GM23338 (cell line): ENCODE results near the gene SORT1. TPM values are rescaled to one million over a fixed set of nuclear protein-coding genes. Genes with fewer than 3 reads are reported as not detected.

Experiments used
- ATAC-seq: fragments of 200-7000 bp; cut with Tn5 transposase; 3 replicates; pipeline ENCODE4 v1.9.1; 2020
- DNase-seq: peaks from one replicate; pipeline ENCODE4 v3.0.0-alpha.2; 2015; ENCODE audit warnings: low spot score
- H2AFZ ChIP-seq: fragments of 200-600 bp; sonication (generic); 2 replicates; pipeline ENCODE4 v1.8.0; 2016; ENCODE audit warnings: antibody characterized with exemption, mild to moderate bottlenecking, moderate library complexity
- H3F3A ChIP-seq: fragments of 200-600 bp; sonication (generic); replicated peaks from 2 replicates; pipeline ENCODE4 v1.8.0; 2017; ENCODE audit warnings: antibody characterized with exemption, mixed run types, low read depth
- H3K27ac ChIP-seq: fragments of 200-600 bp; sonication (generic); 2 replicates; pipeline ENCODE4 v1.6.1; 2016; ENCODE audit warnings: low read depth
- H3K27me3 ChIP-seq: fragments of 200-600 bp; sonication (generic); 2 replicates; pipeline ENCODE4 v1.8.0; 2016; ENCODE audit warnings: mild to moderate bottlenecking, mixed run types, moderate library complexity; ENCODE audit not compliant: insufficient read depth
- H3K36me3 ChIP-seq: fragments of 200-600 bp; sonication (generic); 2 replicates; pipeline ENCODE4 v1.8.0; 2016; ENCODE audit warnings: mild to moderate bottlenecking; ENCODE audit not compliant: insufficient read depth
- H3K4me1 ChIP-seq: fragments of 200-600 bp; sonication (generic); 2 replicates; pipeline ENCODE4 v1.8.0; 2016; ENCODE audit warnings: mild to moderate bottlenecking, moderate library complexity; ENCODE audit not compliant: insufficient read depth
- H3K4me2 ChIP-seq: fragments of 200-600 bp; sonication (generic); 2 replicates; pipeline ENCODE4 v1.7.1; 2017; ENCODE audit warnings: mixed run types
- H3K4me3 ChIP-seq: fragments of 200-600 bp; sonication (generic); 2 replicates; pipeline ENCODE4 v1.6.1; 2016; ENCODE audit warnings: mixed run types
- H3K79me2 ChIP-seq: fragments of 200-600 bp; sonication (generic); replicated peaks from 2 replicates; pipeline ENCODE4 v1.8.0; 2017; ENCODE audit warnings: mild to moderate bottlenecking; ENCODE audit not compliant: insufficient read depth
- H3K9me2 ChIP-seq: fragments of 200-600 bp; sonication (generic); 2 replicates; pipeline ENCODE4 v1.8.0; 2017; ENCODE audit not compliant: insufficient read depth
- H4K20me1 ChIP-seq: fragments of 200-600 bp; sonication (generic); replicated peaks from 2 replicates; pipeline ENCODE4 v1.8.0; 2017; ENCODE audit warnings: mild to moderate bottlenecking; ENCODE audit not compliant: insufficient read depth
- H3K27ac Mint-ChIP-seq: 2 replicates; pipeline ENCODE4 v1.8.0; 2020; ENCODE audit warnings: inconsistent platforms, mild to moderate bottlenecking, moderate library complexity, mixed read lengths
- H3K27me3 Mint-ChIP-seq: 3 replicates; pipeline ENCODE4 v1.8.0; 2022; ENCODE audit warnings: low read depth, mild to moderate bottlenecking, moderate library complexity, mixed read lengths, inconsistent platforms; ENCODE audit not compliant: insufficient read depth, poor library complexity
- H3K36me3 Mint-ChIP-seq: 3 replicates; pipeline ENCODE4 v1.8.0; 2021; ENCODE audit warnings: low read depth, mild to moderate bottlenecking, inconsistent platforms, moderate library complexity, mixed read lengths
- H3K4me1 Mint-ChIP-seq: 3 replicates; pipeline ENCODE4 v1.8.0; 2020; ENCODE audit warnings: mild to moderate bottlenecking, inconsistent platforms, mixed read lengths
- H3K4me3 Mint-ChIP-seq: 3 replicates; pipeline ENCODE4 v1.8.0; 2021; ENCODE audit warnings: moderate library complexity, mild to moderate bottlenecking, inconsistent platforms, mixed read lengths
- H3K9me3 Mint-ChIP-seq: 3 replicates; pipeline ENCODE4 v1.8.0; 2020; ENCODE audit warnings: moderate library complexity, mild to moderate bottlenecking, inconsistent platforms, mixed read lengths
- CREB1 ChIP-seq: fragments of 250-450 bp; sonication (Bioruptor Pico); IDR thresholded peaks from 2 replicates; pipeline ENCODE4 v1.5.0; 2020; ENCODE audit warnings: low read depth, mild to moderate bottlenecking, moderate library complexity
- EZH2 ChIP-seq: fragments of 200-600 bp; sonication (generic); IDR thresholded peaks from one replicate; pipeline ENCODE4 v1.8.0; 2017; ENCODE audit warnings: antibody characterized with exemption, mild to moderate bottlenecking, low read depth; ENCODE audit not compliant: unreplicated experiment
- EZH2phosphoT487 ChIP-seq: fragments of 200-600 bp; sonication (generic); IDR thresholded peaks from one replicate; pipeline ENCODE4 v1.8.1; 2018; ENCODE audit warnings: antibody characterized with exemption; ENCODE audit not compliant: unreplicated experiment
- JUNB ChIP-seq: IDR thresholded peaks from one replicate; pipeline ENCODE4 v1.6.1; 2016; ENCODE audit warnings: antibody characterized with exemption; ENCODE audit not compliant: unreplicated experiment
- NANOG ChIP-seq: IDR thresholded peaks from 2 replicates; pipeline ENCODE4 v1.6.1; 2016; ENCODE audit warnings: antibody characterized with exemption, borderline replicate concordance
- POLR2AphosphoS5 ChIP-seq: IDR thresholded peaks from 2 replicates; pipeline ENCODE4 v1.6.1; 2016; ENCODE audit warnings: antibody characterized with exemption, low read depth
- STAT1 ChIP-seq: IDR thresholded peaks from one replicate; pipeline ENCODE4 v1.6.1; 2016; ENCODE audit warnings: antibody characterized with exemption; ENCODE audit not compliant: unreplicated experiment
- ZNF462 ChIP-seq: fragments of 250-450 bp; sonication (Bioruptor Pico); IDR thresholded peaks from 2 replicates; pipeline ENCODE4 v1.5.0; 2020; ENCODE audit warnings: mild to moderate bottlenecking, moderate library complexity
- polyA plus RNA-seq: library from polyadenylated mRNA; unstranded; fragments of >200 nt; fragmentation: Nextera tagmentation; extraction: Ambion mirVana; gene quantifications from 2 replicates; pipeline ENCODE4 v1.2.1, GENCODE V29; 2016
- total RNA-seq: library from RNA; depleted of rRNA; stranded (reverse); fragments of >200 nt; shearing (Covaris generic); gene quantifications from 2 replicates; pipeline ENCODE4 v1.2.3, GENCODE V29; 2014
- TF ChIP-seq, protein P1 (sequence below): IDR thresholded peaks from one replicate; pipeline ENCODE4 v1.6.1; 2018; ENCODE audit warnings: antibody characterized with exemption; ENCODE audit not compliant: unreplicated experiment
- TF ChIP-seq, protein P2 (sequence below): IDR thresholded peaks from 2 replicates; pipeline ENCODE4 v1.6.1; 2016; ENCODE audit warnings: antibody characterized with exemption
- TF ChIP-seq, protein P3 (sequence below), 2 experiments: fragments of 200-600 bp in 1 of 2; sonication (generic) in 1 of 2; conservative IDR thresholded peaks; 2 replicates each; pipeline versions ENCODE4 v1.5.1 to v1.6.1; 2016 to 2017; ENCODE audit warnings: antibody characterized with exemption in 2 of 2, low read depth in 2 of 2, mild to moderate bottlenecking in 2 of 2, moderate library complexity in 1 of 2

SORT1 gene
- total and polyA plus RNA-seq, 2 experiments from 2014 or later, result 10.9 to 55.4 TPM

DNA sequence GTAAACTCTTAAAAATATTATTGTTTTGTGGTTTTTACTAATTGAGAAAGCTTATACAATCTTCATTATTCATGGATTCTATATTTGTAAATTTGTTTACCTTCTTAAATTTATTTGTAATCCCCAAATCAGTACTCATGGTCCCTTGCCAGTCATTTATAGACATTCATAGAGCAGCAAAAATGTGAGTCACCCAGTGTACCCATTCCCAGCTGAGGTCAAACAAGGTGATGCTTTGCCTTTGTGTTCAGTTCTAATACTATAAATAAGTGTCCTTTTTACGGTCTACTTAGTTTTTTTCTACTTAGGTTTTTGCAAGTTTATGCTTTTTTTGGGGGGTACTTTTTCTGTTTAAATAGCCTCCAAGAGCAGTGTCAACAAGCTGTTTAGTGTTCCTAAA is 36.1 kb downstream of the SORT1 start:
- ATAC-seq (no peak), DNase-seq (no peak)
- Histone ChIP-seq H3K4me1 (peaks cover 13% of the 10 kb centered on the region; the same call in 1 of the 2 replicates), H3K4me3 (no peak overlapping the region), H4K20me1 (no peaks in the 10 kb centered on the region; the same call in 1 of the 2 replicates), H2AFZ (no peak overlapping the region), H3K79me2 (no peaks in the 10 kb centered on the region), H3F3A (no peaks in the 10 kb centered on the region), H3K27me3 (no peaks in the 10 kb centered on the region), H3K4me2 (no peak overlapping the region), H3K36me3 (no peaks in the 10 kb centered on the region), H3K9me2 (no peaks in the 10 kb centered on the region; the same call in 1 of the 2 replicates), H3K27ac (no peak overlapping the region)
- peaks cover 11% of the 10 kb centered on the region for H3K36me3 Mint-ChIP-seq
- no peak overlapping the region for H3K4me3 Mint-ChIP-seq
- peaks cover 1% of the 10 kb centered on the region for H3K27me3 Mint-ChIP-seq
- H3K27ac Mint-ChIP-seq, result no peak overlapping the region
- no peak for TF ChIP-seq EZH2
- no peak for TF ChIP-seq STAT1
- TF ChIP-seq JUNB, result no peak
- no peak for TF ChIP-seq EZH2phosphoT487
- no peak for TF ChIP-seq ZNF462 (CRISPR knock-in tag)
- TF ChIP-seq, protein P1, sequence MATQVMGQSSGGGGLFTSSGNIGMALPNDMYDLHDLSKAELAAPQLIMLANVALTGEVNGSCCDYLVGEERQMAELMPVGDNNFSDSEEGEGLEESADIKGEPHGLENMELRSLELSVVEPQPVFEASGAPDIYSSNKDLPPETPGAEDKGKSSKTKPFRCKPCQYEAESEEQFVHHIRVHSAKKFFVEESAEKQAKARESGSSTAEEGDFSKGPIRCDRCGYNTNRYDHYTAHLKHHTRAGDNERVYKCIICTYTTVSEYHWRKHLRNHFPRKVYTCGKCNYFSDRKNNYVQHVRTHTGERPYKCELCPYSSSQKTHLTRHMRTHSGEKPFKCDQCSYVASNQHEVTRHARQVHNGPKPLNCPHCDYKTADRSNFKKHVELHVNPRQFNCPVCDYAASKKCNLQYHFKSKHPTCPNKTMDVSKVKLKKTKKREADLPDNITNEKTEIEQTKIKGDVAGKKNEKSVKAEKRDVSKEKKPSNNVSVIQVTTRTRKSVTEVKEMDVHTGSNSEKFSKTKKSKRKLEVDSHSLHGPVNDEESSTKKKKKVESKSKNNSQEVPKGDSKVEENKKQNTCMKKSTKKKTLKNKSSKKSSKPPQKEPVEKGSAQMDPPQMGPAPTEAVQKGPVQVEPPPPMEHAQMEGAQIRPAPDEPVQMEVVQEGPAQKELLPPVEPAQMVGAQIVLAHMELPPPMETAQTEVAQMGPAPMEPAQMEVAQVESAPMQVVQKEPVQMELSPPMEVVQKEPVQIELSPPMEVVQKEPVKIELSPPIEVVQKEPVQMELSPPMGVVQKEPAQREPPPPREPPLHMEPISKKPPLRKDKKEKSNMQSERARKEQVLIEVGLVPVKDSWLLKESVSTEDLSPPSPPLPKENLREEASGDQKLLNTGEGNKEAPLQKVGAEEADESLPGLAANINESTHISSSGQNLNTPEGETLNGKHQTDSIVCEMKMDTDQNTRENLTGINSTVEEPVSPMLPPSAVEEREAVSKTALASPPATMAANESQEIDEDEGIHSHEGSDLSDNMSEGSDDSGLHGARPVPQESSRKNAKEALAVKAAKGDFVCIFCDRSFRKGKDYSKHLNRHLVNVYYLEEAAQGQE, result no peak
- no peak for TF ChIP-seq CREB1
- TF ChIP-seq, protein P2, sequence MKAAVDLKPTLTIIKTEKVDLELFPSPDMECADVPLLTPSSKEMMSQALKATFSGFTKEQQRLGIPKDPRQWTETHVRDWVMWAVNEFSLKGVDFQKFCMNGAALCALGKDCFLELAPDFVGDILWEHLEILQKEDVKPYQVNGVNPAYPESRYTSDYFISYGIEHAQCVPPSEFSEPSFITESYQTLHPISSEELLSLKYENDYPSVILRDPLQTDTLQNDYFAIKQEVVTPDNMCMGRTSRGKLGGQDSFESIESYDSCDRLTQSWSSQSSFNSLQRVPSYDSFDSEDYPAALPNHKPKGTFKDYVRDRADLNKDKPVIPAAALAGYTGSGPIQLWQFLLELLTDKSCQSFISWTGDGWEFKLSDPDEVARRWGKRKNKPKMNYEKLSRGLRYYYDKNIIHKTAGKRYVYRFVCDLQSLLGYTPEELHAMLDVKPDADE, result no peak
- no peak for TF ChIP-seq POLR2AphosphoS5
- TF ChIP-seq, protein P3, sequence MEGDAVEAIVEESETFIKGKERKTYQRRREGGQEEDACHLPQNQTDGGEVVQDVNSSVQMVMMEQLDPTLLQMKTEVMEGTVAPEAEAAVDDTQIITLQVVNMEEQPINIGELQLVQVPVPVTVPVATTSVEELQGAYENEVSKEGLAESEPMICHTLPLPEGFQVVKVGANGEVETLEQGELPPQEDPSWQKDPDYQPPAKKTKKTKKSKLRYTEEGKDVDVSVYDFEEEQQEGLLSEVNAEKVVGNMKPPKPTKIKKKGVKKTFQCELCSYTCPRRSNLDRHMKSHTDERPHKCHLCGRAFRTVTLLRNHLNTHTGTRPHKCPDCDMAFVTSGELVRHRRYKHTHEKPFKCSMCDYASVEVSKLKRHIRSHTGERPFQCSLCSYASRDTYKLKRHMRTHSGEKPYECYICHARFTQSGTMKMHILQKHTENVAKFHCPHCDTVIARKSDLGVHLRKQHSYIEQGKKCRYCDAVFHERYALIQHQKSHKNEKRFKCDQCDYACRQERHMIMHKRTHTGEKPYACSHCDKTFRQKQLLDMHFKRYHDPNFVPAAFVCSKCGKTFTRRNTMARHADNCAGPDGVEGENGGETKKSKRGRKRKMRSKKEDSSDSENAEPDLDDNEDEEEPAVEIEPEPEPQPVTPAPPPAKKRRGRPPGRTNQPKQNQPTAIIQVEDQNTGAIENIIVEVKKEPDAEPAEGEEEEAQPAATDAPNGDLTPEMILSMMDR (conservative IDR thresholded peaks at IDR 0.05; ENCODE audit: low read depth in 2 of 2), result no peak
- no peak for TF ChIP-seq NANOG
- H3K4me1 Mint-ChIP-seq, result peaks cover 20% of the 10 kb centered on the region
- no peaks in the 10 kb centered on the region; the same call in 2 of the 3 replicates for H3K9me3 Mint-ChIP-seq
